Activated naive CD4-positive, alpha-beta T cell treated with anti-CD3 and anti-CD28 coated beads, Interleukin-2, amount 10 ng/mL, durations not matched to agents 7 days and 5 days (primary cell): ENCODE measurements around the gene CDV3.

Experiments used
- CTCF ChIA-PET: fragments of 350-600 bp; sonication (Branson Sonifier 250); formaldehyde crosslinking; loops from one replicate; lab custom pipeline; 2021; ENCODE audit warnings: antibody characterized with exemption; lab: Charles Lee
- DNase-seq: peaks from one replicate; pipeline ENCODE4 v3.0.0-alpha.2; 2020
- H3K27ac Mint-ChIP-seq: one replicate; pipeline ENCODE4 v1.8.0; 2021; ENCODE audit warnings: mild to moderate bottlenecking, moderate library complexity, mixed read lengths
- H3K27me3 Mint-ChIP-seq: one replicate; pipeline ENCODE4 v1.8.0; 2021; ENCODE audit warnings: mild to moderate bottlenecking, mixed read lengths
- H3K36me3 Mint-ChIP-seq: one replicate; pipeline ENCODE4 v1.8.0; 2021; ENCODE audit warnings: mixed read lengths
- H3K4me1 Mint-ChIP-seq: one replicate; pipeline ENCODE4 v1.8.0; 2021; ENCODE audit warnings: mixed read lengths
- H3K4me3 Mint-ChIP-seq: one replicate; pipeline ENCODE4 v1.8.0; 2021; ENCODE audit warnings: mild to moderate bottlenecking, moderate library complexity, mixed read lengths
- H3K9me3 Mint-ChIP-seq: one replicate; pipeline ENCODE4 v1.8.0; 2021; ENCODE audit warnings: mixed read lengths

The CDV3 gene

DNA sequence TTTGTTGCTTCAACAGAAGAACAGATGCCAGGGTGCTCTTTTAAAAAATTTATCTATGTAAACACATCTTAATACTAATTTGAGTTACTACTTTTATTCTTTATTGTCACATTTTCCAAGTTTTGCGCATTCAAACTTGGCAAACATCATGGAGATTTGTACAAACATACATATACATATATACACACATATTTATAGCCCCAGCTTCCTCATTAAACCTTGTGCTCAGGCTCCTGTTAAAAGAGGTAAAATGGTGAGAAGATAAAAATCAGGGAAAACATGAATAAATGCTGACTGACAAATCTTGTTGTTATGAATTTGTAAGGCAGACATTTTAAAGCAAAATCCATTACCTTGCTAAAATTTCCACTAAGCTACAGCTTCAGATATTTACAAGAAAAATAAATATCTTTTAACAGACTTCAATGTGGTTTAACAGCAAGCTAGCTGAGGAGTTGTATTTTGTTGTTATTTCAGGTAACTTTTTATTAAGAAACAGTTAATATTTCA, 27.1 kb downstream of the CDV3 start:
- Mint-ChIP-seq H3K4me3 (no peak overlapping the region), H3K36me3 (peaks cover 37% of the 10 kb centered on the region), H3K27ac (no peak overlapping the region), H3K9me3 (no peaks in the 10 kb centered on the region), H3K4me1 (no peaks in the 10 kb centered on the region), H3K27me3 (no peaks in the 10 kb centered on the region)
- CTCF ChIA-PET: interaction anchor here (1.8 kb wide), 1 partner anchor 126 kb away, joined by 3 read pairs; no protein-coding TSS in a partner anchor
- DNase-seq: no peak

DNA sequence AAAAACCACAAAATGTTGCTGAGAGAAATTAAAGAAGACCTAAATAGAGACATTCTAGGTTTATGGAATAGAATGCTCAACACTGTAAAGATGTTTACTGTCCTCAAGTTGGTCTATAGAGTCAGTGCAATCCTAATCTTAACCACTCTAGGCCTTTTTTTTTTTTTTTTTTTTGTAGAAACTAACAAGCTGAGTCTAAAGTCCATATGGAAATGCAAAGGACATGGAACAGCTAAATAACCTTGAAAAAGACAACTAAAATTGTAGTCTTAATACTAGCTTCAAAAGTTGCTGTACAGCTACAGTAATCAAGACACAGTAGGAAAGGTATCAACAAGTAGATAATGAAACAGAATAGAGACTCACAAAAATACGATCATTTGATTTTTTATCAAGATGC, 32.9 kb downstream of the CDV3 start:
- DNase-seq: no peak
- Mint-ChIP-seq H3K9me3 (no peaks in the 10 kb centered on the region), H3K27me3 (no peaks in the 10 kb centered on the region), H3K36me3 (peaks cover 66% of the 10 kb centered on the region), H3K4me3 (no peak overlapping the region), H3K4me1 (no peaks in the 10 kb centered on the region), H3K27ac (no peak overlapping the region)
- CTCF ChIA-PET: interaction anchor here (1.0 to 1.3 kb wide), 2 partner anchors 11 to 118 kb away, joined by 3 to 4 read pairs; no protein-coding TSS in a partner anchor

GRCh38 chr3:133606902-133607301, 33.4 kb downstream of the CDV3 start:
- H3K9me3 Mint-ChIP-seq: no peaks in the 10 kb centered on the region
- CTCF ChIA-PET: interaction anchor here (1.0 to 1.3 kb wide), 2 partner anchors 11 to 119 kb away, joined by 3 to 4 read pairs; no protein-coding TSS in a partner anchor
- H3K27me3 Mint-ChIP-seq: no peaks in the 10 kb centered on the region
- DNase-seq: no peak
- H3K27ac Mint-ChIP-seq: no peak overlapping the region
- H3K4me3 Mint-ChIP-seq: no peak overlapping the region
- H3K36me3 Mint-ChIP-seq: peaks cover 61% of the 10 kb centered on the region
- H3K4me1 Mint-ChIP-seq: no peaks in the 10 kb centered on the region

DNA sequence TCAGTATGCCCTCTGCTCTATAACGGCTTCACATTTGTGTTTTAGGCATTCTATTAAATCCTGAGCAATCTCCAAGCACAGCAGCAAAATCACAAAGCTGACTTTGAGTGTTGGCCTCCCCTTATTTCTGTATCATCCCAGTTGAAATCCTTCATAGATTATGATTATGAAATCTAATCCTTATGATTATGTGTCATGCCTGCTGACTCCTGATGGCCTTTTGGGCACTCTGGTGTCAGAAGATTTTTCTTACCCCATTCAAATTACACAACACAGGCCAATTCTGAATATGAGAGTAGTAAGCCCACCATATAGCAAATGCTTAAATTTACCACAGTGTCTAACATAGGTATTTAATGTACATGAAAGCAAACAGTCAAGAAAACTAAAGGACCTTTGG, 34.3 kb downstream of the CDV3 start:
- Mint-ChIP-seq H3K9me3 (no peaks in the 10 kb centered on the region), H3K36me3 (peaks cover 57% of the 10 kb centered on the region), H3K27ac (no peak overlapping the region), H3K27me3 (no peaks in the 10 kb centered on the region), H3K4me1 (no peaks in the 10 kb centered on the region), H3K4me3 (no peak overlapping the region)
- no peak for DNase-seq
- CTCF ChIA-PET: no interaction called here

DNA sequence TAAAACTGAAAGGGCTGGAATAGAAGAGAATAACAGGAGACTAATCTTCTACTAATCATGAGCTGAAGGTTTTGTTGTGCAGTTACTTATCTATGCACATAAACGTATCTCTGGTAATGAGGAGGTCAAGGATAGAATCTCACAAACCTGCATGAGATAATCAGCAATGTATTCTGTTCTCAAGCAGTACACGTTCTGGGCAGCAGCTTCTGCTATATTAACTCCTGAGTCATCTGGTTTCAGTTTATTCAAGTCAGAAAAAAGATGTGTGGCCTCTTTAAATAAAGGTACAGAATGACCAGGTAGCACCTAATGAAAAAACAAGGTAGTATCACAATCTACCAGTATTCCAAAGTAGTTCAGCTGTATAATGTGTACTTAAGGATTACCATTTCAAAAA, 34.9 kb downstream of the CDV3 start:
- Mint-ChIP-seq H3K27ac (no peak overlapping the region), H3K4me1 (no peaks in the 10 kb centered on the region), H3K9me3 (no peaks in the 10 kb centered on the region), H3K27me3 (no peaks in the 10 kb centered on the region), H3K36me3 (peaks cover 57% of the 10 kb centered on the region), H3K4me3 (no peak overlapping the region)
- DNase-seq: no peak
- CTCF ChIA-PET: no interaction called here

- no peak for DNase-seq
- Mint-ChIP-seq H3K36me3 (peaks cover 58% of the 10 kb centered on the region), H3K4me3 (no peak overlapping the region), H3K27me3 (no peaks in the 10 kb centered on the region), H3K9me3 (no peaks in the 10 kb centered on the region), H3K4me1 (no peaks in the 10 kb centered on the region), H3K27ac (no peak overlapping the region)
- CTCF ChIA-PET: no interaction called here
Observed at GRCh38 chr3:133610031-133610430, 36.5 kb downstream of the CDV3 start.

DNA sequence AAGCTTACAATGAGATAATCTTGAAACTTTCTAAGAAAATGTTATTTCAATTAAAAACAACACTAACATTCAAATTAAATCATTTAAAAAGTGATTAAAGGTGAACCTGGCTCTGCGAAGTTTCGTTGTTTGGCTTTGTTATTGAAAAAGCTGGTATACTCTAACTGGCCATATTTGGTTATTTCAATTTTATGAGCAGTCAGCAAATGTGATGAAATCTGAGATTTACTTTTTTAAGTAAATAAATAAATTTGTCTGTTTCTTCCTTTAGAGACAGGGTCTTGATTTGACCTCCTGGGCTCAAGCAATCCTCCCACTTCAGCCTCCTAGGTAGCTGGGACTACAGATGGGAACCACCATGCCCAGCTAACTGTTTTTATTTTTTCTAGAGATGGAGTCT, 38.0 kb downstream of the CDV3 start:
- CTCF ChIA-PET: interaction anchor here (1.1 kb wide), 1 partner anchor 33 kb away, joined by 3 read pairs; no protein-coding TSS in a partner anchor
- H3K27me3 Mint-ChIP-seq: no peaks in the 10 kb centered on the region
- DNase-seq: no peak
- no peaks in the 10 kb centered on the region for H3K4me1 Mint-ChIP-seq
- H3K27ac Mint-ChIP-seq: no peak overlapping the region
- H3K9me3 Mint-ChIP-seq: no peaks in the 10 kb centered on the region
- no peak overlapping the region for H3K4me3 Mint-ChIP-seq
- H3K36me3 Mint-ChIP-seq: peaks cover 62% of the 10 kb centered on the region

DNA sequence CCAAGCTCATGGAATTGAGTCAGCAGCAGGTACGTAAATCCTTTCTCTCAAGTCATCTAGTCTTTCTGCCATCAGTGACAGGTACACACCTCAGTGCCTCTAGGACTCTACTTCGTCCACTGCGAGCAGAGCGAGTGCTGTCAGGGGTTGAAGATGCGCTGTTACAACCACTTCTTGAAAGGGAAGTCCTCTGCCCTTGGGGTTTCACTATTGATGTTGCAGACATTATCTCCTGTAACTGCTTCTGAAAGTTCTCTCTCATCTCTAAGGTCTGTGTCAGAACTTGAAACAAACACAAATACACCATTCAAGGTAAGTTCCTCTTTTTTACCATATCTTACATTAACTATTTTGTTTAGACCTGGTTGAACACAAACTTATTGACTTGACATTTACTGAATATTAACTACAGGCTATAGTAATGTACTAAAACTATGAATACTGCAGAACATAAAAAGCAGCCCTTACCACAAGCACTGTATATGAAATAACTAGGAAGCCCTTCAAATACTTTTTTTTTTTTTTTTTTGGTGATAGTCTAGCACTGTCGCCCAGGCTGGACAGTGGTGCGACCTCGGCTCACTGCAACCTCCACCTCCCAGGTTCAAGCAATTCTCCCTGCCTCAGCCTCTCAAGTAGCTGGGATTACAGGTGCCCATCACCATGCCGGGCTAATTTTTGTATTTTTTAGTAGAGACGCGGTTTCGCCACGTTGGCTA, 46.7 kb downstream of the CDV3 start:
- no peaks in the 10 kb centered on the region for H3K27me3 Mint-ChIP-seq
- H3K9me3 Mint-ChIP-seq: no peaks in the 10 kb centered on the region
- H3K27ac Mint-ChIP-seq: no peak overlapping the region
- CTCF ChIA-PET: no interaction called here
- H3K4me3 Mint-ChIP-seq: no peak overlapping the region
- no peaks in the 10 kb centered on the region for H3K4me1 Mint-ChIP-seq
- H3K36me3 Mint-ChIP-seq: peaks cover 65% of the 10 kb centered on the region
- no peak for DNase-seq

- Mint-ChIP-seq H3K4me1 (no peaks in the 10 kb centered on the region), H3K9me3 (no peaks in the 10 kb centered on the region), H3K36me3 (peaks cover 49% of the 10 kb centered on the region), H3K27ac (no peak overlapping the region), H3K27me3 (no peaks in the 10 kb centered on the region), H3K4me3 (no peak overlapping the region)
- CTCF ChIA-PET: no interaction called here
- DNase-seq: no peak
Observed at GRCh38 chr3:133627789-133628188, 54.3 kb downstream of the CDV3 start.

GRCh38 chr3:133629146-133629545, 55.7 kb downstream of the CDV3 start:
- Mint-ChIP-seq H3K4me3 (no peak overlapping the region), H3K27ac (no peak overlapping the region), H3K4me1 (no peaks in the 10 kb centered on the region), H3K9me3 (no peaks in the 10 kb centered on the region), H3K27me3 (no peaks in the 10 kb centered on the region), H3K36me3 (peaks cover 49% of the 10 kb centered on the region)
- DNase-seq: no peak
- CTCF ChIA-PET: interaction anchor here (0.7 kb wide), 1 partner anchor 51 kb away, joined by 3 read pairs; no protein-coding TSS in a partner anchor

DNA sequence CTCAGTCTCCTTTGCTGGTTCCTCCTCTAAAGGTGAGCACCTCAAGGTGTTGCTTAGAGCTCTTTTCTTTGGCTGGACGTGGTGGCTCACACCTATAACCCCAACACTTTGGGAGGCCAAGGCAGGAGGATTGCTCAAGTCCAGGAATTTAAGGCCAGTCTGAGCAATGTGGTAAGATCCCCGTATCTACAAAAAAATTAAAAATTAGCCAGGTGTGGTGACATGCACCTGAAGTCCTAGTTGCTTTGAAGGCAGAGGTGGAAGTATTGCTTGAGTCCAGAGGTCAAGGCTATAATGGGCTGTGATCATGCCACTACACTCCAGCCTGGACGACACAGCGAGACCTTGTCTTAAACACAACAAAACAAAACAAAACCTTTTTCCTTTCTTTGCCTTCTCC, 60.0 kb downstream of the CDV3 start:
- Mint-ChIP-seq H3K27ac (no peak overlapping the region), H3K4me1 (no peaks in the 10 kb centered on the region), H3K4me3 (no peak overlapping the region), H3K9me3 (no peaks in the 10 kb centered on the region), H3K27me3 (no peaks in the 10 kb centered on the region), H3K36me3 (peaks cover 50% of the 10 kb centered on the region)
- CTCF ChIA-PET: no interaction called here
- no peak for DNase-seq
